Caco-2 (cell line): ENCODE results near the gene PLAC8. TPM values are rescaled to one million over a fixed set of nuclear protein-coding genes. Genes with fewer than 3 reads are reported as not detected.

ENCODE experiments used
- BruUV-seq: library from RNA; stranded (reverse); fragments of 400-500 nt; replicated peaks from 2 replicates; lab custom pipeline; 2021; lab: Mats Ljungman, UMichigan
- CTCF ChIA-PET: fragments of 300-600 bp; sonication (Branson Sonifier 250); formaldehyde crosslinking; loops from one replicate; lab custom pipeline; 2022; ENCODE audit warnings: antibody characterized with exemption; lab: Charles Lee
- POLR2A ChIA-PET: fragments of 300-600 bp; sonication (Branson Sonifier 250); formaldehyde crosslinking; loops from one replicate; lab custom pipeline; 2022; ENCODE audit warnings: antibody characterized with exemption; lab: Charles Lee
- DNase-seq, 2 experiments: peaks; one replicate each; pipeline versions ENCODE4 v3.0.0 to v3.0.0-alpha.2; 2020 to 2022
- H3K27me3 ChIP-seq: replicated peaks from 2 replicates; pipeline ENCODE4 v1.6.0; 2011; ENCODE audit warnings: low read length; ENCODE audit not compliant: control insufficient read depth, insufficient read depth
- H3K36me3 ChIP-seq: 2 replicates; pipeline ENCODE4 v1.5.1; 2011; ENCODE audit warnings: low read length; ENCODE audit not compliant: control insufficient read depth, insufficient read depth
- H3K4me1 ChIP-seq: fragments of 250-450 bp; sonication (Bioruptor Pico); 2 replicates; pipeline ENCODE4 v1.5.1; 2020; ENCODE audit warnings: mild to moderate bottlenecking
- H3K4me3 ChIP-seq: 2 replicates; pipeline ENCODE4 v1.5.1; 2011; ENCODE audit warnings: low read depth, mild to moderate bottlenecking, control low read depth, low read length
- H3K9me3 ChIP-seq: fragments of 250-450 bp; sonication (Bioruptor Pico); 2 replicates; pipeline ENCODE4 v1.5.1; 2020; ENCODE audit warnings: mild to moderate bottlenecking, moderate library complexity
- H3K27ac Mint-ChIP-seq: one replicate; pipeline ENCODE4 v1.8.0; 2022; ENCODE audit warnings: mixed read lengths; ENCODE audit not compliant: unreplicated experiment
- H3K27me3 Mint-ChIP-seq: one replicate; pipeline ENCODE4 v1.8.0; 2022; ENCODE audit warnings: mixed read lengths; ENCODE audit not compliant: insufficient read depth, unreplicated experiment
- H3K36me3 Mint-ChIP-seq: one replicate; pipeline ENCODE4 v1.8.0; 2022; ENCODE audit warnings: mild to moderate bottlenecking, mixed read lengths; ENCODE audit not compliant: insufficient read depth, unreplicated experiment
- H3K4me1 Mint-ChIP-seq: one replicate; pipeline ENCODE4 v1.8.0; 2022; ENCODE audit warnings: low read depth, mixed read lengths; ENCODE audit not compliant: unreplicated experiment
- H3K4me3 Mint-ChIP-seq: one replicate; pipeline ENCODE4 v1.8.0; 2022; ENCODE audit warnings: mild to moderate bottlenecking, moderate library complexity, mixed read lengths; ENCODE audit not compliant: unreplicated experiment
- H3K9me3 Mint-ChIP-seq: one replicate; pipeline ENCODE4 v1.8.0; 2022; ENCODE audit warnings: mixed read lengths; ENCODE audit not compliant: unreplicated experiment
- intact Hi-C: fragments of 100-400 bp; cut with micrococcal nuclease; formaldehyde crosslinking; loops from one replicate; pipeline ENCODE4 v1.10.0; 2022; ENCODE audit not compliant: unreplicated experiment
- total RNA-seq: library from RNA; stranded (reverse); gene quantifications from 2 replicates; pipeline ENCODE4 v1.2.3, GENCODE V29; 2022
- TF ChIP-seq, protein P1 (sequence below), 2 experiments: fragments of 200-600 bp in 1 of 2; IDR thresholded peaks; 1 replicate in 1 of 2; 2 replicates in 1 of 2; pipeline versions ENCODE4 v1.5.1 to v1.8.0; 2011 to 2022; ENCODE audit warnings: antibody characterized with exemption in 1 of 2, control low read depth in 1 of 2, inconsistent platforms in 1 of 2, low read depth in 1 of 2, low read length in 1 of 2, mild to moderate bottlenecking in 1 of 2, moderate library complexity in 1 of 2; ENCODE audit not compliant: insufficient read depth in 1 of 2, severe bottlenecking in 1 of 2, unreplicated experiment in 1 of 2

Gene PLAC8
- total RNA-seq, 1 experiment from 2014 or later = 13.6 TPM

DNA sequence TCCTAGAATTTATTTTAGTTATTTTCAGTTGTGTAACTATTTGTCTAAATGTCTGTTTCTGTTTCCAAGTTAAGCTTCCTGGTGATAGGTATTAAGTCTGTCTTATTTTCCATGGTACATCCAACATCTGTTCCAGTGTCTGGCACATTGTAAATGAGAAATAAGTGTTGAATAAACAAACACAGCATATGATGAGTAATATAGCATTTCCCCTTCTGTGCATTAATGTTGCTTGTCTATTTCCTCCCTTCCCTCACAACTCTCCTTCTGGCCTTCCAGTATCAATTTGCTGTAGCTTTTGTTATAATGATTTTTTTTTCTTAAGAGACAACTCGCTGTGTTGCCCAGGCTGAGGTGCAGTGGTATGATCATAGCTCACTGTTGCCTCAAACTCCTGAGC is 43.4 kb downstream of the PLAC8 start:
- no peak for DNase-seq
- H3K9me3 ChIP-seq = no peaks in the 10 kb centered on the region
- no peaks in the 10 kb centered on the region for H3K27me3 ChIP-seq
- ChIA-PET POLR2A (no interaction called here), CTCF (no interaction called here)
- H3K4me1 Mint-ChIP-seq = no peaks in the 10 kb centered on the region
- no peak overlapping the region for H3K27ac Mint-ChIP-seq
- H3K4me3 Mint-ChIP-seq = no peak overlapping the region
- H3K36me3 Mint-ChIP-seq = peaks cover 57% of the 10 kb centered on the region
- no peak overlapping the region for H3K4me3 ChIP-seq
- H3K9me3 Mint-ChIP-seq = no peaks in the 10 kb centered on the region
- intact Hi-C loops = loop anchor here (5.0 kb wide), 1 partner anchor 571 kb away; no protein-coding TSS in a partner anchor
- H3K27me3 Mint-ChIP-seq = no peaks in the 10 kb centered on the region
- no peaks in the 10 kb centered on the region for H3K4me1 ChIP-seq
- TF ChIP-seq, protein P1, sequence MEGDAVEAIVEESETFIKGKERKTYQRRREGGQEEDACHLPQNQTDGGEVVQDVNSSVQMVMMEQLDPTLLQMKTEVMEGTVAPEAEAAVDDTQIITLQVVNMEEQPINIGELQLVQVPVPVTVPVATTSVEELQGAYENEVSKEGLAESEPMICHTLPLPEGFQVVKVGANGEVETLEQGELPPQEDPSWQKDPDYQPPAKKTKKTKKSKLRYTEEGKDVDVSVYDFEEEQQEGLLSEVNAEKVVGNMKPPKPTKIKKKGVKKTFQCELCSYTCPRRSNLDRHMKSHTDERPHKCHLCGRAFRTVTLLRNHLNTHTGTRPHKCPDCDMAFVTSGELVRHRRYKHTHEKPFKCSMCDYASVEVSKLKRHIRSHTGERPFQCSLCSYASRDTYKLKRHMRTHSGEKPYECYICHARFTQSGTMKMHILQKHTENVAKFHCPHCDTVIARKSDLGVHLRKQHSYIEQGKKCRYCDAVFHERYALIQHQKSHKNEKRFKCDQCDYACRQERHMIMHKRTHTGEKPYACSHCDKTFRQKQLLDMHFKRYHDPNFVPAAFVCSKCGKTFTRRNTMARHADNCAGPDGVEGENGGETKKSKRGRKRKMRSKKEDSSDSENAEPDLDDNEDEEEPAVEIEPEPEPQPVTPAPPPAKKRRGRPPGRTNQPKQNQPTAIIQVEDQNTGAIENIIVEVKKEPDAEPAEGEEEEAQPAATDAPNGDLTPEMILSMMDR (IDR thresholded peaks at IDR 0.05; ENCODE audit: insufficient read depth in 1 of 2, low read depth in 1 of 2, low read length in 1 of 2, severe bottlenecking in 1 of 2, unreplicated experiment in 1 of 2) = no peak
- BruUV-seq = no TSS peak
- H3K36me3 ChIP-seq = no peaks in the 10 kb centered on the region; the same call in 1 of the 2 replicates

DNA sequence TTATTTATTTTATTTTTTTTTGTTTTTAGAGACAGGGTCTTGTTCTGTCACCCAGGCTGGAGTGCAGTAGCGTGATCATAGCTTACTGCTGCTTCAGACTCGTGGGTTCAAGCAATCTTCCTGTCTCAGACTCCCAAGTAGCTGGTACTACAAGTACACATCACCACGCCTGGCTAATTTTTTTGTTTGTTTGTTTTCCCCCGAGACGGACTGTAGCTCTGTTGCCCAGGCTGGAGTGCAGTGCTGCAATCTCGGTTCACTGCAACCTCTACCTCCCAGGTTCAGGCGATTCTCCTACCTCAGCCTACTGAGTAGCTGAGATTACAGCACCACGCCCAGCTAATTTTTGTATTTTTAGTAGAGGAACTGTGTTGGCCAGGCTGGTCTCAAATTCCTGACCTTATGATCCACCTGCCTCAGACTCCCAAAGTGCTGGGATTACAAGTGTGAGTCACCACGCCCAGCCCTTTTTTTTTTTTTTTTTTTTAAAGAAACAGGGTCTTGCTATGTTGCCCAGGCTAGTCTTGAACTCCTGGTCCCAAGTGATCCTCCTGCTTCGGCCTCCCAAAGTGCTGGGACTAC is 47.4 kb downstream of the PLAC8 start:
- Mint-ChIP-seq H3K36me3 (peaks cover 61% of the 10 kb centered on the region), H3K27ac (no peak overlapping the region), H3K9me3 (no peaks in the 10 kb centered on the region), H3K4me1 (no peaks in the 10 kb centered on the region), H3K4me3 (no peak overlapping the region), H3K27me3 (no peaks in the 10 kb centered on the region)
- TF ChIP-seq, protein P1 (IDR thresholded peaks at IDR 0.05; ENCODE audit: insufficient read depth in 1 of 2, low read depth in 1 of 2, low read length in 1 of 2, severe bottlenecking in 1 of 2, unreplicated experiment in 1 of 2) = no peak
- intact Hi-C loops = no loop called here
- ChIA-PET CTCF (no interaction called here), POLR2A (no interaction called here)
- DNase-seq = no peak
- Histone ChIP-seq H3K36me3 (no peaks in the 10 kb centered on the region), H3K27me3 (no peaks in the 10 kb centered on the region), H3K4me3 (no peak overlapping the region), H3K9me3 (no peaks in the 10 kb centered on the region), H3K4me1 (no peaks in the 10 kb centered on the region)
- BruUV-seq = no TSS peak

DNA sequence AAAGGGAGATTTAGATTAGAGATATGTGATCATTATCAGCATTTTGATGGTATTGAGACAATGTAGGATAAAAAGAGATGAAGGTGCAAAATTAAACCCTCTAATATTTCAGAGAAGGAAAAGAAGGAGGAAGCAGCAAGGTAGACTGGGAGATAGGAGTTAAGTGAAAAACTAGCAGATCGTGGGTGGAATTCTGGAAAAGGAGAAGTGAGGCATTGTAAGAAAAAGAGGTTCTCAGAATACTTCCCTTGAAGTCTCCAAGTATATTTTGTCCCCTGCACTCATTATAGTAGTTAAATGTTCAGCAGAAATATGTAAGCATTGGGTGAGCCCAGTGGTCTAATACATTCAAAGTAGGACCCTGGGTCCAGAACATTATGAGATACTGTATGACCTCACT is 49.3 kb downstream of the PLAC8 start:
- TF ChIP-seq, protein P1 (IDR thresholded peaks at IDR 0.05; ENCODE audit: insufficient read depth in 1 of 2, low read depth in 1 of 2, low read length in 1 of 2, severe bottlenecking in 1 of 2, unreplicated experiment in 1 of 2) = no peak
- H3K27me3 ChIP-seq = no peaks in the 10 kb centered on the region
- no peaks in the 10 kb centered on the region for H3K27me3 Mint-ChIP-seq
- no peaks in the 10 kb centered on the region for H3K9me3 Mint-ChIP-seq
- H3K4me3 Mint-ChIP-seq = no peak overlapping the region
- no peaks in the 10 kb centered on the region for H3K36me3 ChIP-seq
- H3K4me1 Mint-ChIP-seq = no peaks in the 10 kb centered on the region
- peaks cover 62% of the 10 kb centered on the region for H3K36me3 Mint-ChIP-seq
- H3K4me3 ChIP-seq = no peak overlapping the region
- DNase-seq = no peak
- BruUV-seq = no TSS peak
- no peak overlapping the region for H3K27ac Mint-ChIP-seq
- intact Hi-C loops = no loop called here
- no peaks in the 10 kb centered on the region for H3K9me3 ChIP-seq
- ChIA-PET POLR2A (no interaction called here), CTCF (no interaction called here)
- no peaks in the 10 kb centered on the region for H3K4me1 ChIP-seq
